Activated CD8-positive, alpha-beta memory T cell treated with anti-CD3 and anti-CD28 coated beads, Interleukin-2, amount 50 U/mL, for 48 hours (primary cell): Measurements from ENCODE around the gene SLC19A2.
"Not testable (repeated sequence)": the region's sequence is repeated elsewhere in the genome, so short reads cannot be mapped to it uniquely, and the experiment has no call there.

Source experiments
- DNase-seq: peaks from one replicate; pipeline ENCODE4 v3.0.0-alpha.2; 2020

Gene SLC19A2

DNA sequence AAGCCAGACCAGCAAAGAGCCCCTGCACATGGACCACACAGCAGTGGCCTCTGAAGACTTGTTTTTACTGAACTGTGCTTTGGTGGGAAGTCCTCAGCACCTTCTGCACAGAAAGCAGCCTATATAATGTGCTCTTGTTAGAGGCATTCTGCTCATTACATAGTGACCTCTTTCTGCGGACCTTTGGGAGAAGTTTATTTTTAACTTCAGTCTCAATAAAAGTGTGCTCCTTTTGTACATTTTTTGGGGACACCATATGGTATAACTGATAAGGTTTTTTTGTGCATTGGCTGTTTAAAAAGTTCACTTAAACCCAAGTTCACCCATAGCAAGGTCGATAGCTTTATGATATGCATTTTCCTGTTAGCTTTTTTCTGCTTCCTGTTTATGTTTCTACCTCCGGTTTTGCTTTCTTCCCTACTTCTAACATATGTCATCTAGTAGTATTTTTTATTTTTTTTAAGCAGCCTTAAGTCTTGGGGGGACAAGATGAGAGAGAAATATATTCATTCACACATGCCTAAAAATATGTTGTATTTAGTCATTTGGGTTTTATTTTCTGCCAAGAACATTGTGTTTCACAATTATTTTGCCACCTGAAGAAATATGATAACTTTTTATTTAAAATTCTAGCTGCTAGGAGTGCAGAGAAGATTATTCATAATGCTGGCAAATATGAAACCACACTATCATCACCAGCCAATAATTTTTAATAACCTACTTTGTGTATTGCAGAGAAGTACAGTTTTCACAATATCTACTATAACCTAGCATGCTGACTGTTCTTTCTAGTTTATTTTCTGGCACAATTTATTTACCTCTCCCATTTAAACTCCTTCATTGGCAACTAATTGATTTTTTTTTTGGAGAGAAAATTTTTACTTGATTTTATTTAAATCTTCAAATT, 22.9 kb upstream of the SLC19A2 start:
- no peak for DNase-seq

DNA sequence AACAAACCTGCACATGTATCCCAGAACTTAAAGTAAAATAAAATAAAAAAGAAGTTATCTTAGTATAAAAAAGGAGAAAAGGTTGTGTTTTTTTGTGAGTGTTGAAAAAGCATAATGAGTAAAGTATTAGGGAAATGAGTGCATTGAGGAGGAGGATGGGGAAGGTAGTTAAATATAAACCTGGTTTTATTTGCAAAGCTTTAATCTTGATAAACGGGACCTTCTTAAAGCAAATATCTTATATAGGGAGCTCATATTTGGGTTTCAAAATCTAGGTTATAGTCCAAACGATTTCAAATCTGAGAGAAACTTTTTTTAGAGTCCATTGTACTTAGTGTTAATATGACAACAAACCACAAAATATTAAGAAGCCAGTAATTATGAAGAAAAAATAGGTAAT, 21.7 kb upstream of the SLC19A2 start:
- no peak for DNase-seq

DNA sequence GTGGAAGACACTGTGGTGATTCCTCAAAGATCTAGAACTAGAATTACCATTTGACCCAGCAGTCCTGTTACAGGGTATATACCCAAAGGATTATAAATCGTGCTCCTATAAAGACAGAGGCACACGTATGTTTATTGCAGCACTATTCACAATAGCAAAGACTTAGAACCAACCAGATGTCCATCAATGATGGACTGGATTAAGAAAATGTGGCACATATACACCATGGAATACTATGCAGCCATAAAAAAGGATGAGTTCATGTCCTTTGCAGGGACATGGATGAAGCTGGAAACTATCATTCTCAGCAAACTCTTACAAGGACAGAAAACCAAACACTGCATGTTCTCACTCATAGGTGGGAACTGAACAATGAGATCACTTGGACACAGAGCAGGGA, 17.9 kb upstream of the SLC19A2 start:
- not testable (repeated sequence) for DNase-seq

DNA sequence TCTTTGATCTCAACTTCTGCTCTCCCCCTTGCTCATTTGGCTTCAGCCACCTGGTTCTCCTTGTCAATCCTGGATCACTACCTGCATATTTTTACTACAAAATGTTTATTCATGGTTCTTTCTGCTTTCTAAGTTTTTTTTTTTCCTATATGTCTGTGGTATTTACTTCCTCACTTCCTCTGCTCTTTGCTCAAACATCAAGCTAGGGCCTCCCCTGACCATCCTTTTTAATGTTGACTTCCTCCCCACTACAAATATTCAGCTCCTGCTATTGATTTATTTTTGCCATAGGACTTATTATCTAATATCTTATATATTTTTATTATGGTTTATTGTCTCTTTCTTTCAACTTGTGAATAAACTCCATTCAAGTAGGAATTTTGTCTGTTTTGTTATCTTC, 14.1 kb upstream of the SLC19A2 start:
- DNase-seq, result no peak

DNA sequence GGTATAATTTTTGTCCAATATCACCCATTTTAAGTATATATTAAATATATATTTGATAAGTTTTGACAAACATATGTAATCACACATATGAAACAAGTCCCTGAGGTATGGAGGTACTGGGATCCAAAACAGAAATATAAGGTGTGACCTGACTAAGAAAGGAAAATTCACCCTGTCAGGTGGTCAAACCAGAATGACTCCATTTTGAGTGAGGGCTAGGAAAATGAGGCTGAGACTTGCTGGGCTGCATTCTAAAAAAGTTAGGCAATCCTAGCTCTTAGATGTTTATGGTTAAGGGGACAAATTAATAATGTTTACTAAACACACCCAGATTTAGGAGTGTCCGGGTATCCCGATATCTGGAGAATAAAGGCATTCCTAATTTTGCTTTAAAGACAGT, 11.6 kb upstream of the SLC19A2 start:
- DNase-seq, result no peak

DNA sequence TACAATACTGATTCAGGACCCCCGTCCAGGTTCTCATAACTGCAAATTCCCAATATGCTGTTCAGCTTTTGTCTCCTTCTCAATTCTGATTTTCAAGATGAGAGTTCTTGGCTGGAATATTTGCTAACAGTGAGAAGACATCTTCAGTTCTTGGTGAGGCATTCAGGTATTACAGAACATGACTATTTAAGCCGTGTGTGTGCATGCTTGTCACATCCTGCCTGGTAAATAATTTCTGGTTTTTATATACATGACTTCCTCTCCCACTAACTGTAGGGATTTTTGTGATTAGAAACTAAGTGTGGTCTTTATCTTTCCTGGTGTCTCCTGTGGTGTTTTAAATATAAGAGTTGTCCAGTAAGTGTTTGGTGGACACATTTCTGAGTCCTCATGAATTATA, 10.2 kb upstream of the SLC19A2 start:
- DNase-seq, result no peak

DNA sequence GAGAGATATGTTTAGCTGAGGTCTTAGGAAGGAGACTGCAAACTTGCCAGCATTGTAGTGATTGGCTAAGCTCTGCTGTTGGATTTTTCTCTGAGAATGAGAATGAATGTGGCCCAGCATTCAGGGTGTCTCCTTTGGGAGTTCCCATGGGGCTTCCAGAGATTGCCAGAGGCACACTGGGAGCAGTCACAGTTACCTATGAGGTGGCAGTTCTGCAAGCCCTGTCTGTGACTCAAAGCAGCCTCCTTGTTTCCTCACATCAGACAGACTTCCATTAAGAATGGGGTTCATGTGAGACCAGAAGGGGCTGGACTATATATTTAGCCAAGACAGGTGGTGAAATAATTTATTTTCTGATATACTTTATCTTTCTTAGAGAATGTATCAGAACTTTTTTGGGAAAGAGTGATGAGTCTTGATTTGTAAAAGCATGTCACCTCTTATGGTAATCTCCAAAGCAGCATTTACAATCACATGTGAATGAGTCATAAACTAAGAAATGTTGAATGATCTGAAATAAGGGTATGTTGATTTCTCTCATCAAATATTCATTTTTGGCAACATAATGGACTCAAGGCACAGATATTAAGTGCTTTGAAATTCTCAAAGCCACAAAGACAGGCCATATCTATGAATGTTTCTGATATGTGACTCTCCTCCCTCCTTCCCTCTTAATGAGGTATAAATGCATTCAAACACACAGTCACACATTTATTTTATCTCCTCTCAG, 9.5 kb upstream of the SLC19A2 start:
- DNase-seq, result no peak

DNA sequence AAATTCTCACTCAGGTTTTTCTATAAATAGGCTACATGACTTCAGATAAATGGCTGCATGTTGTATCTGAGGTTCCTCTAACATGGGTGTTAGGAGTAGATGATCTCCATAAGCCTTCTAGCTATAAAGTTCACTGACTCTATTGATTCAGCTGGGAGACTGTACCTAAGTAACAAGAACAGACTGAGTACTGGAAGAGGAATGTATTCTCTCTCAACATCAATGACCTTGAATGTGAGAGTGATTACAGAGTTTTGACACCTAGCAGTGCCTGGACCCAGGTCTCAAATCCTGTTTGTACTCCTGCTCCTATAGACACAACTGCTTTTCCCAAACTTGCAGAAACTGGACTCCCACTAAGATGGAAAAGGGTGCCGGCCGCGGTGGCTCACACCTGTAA, 8.6 kb upstream of the SLC19A2 start:
- no peak for DNase-seq

DNA sequence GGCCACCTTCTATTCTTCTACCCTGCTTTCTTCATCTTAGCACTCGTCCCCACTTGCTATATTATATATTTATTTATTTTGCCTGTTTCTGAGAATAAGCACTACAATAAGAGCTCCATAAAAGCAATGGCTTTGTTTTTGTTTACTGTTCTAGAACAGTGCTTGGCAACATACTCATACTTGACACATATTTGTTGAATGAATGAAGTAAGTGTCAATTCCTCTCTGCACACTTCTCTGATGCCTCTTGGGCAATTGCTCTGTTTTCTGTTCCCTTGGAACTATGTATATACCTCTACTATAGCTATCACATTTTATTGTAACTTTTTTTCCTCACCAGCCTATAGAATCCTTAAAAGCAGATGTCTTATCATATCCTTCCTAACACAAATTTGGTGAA, 7.5 kb upstream of the SLC19A2 start:
- DNase-seq, result no peak

DNA sequence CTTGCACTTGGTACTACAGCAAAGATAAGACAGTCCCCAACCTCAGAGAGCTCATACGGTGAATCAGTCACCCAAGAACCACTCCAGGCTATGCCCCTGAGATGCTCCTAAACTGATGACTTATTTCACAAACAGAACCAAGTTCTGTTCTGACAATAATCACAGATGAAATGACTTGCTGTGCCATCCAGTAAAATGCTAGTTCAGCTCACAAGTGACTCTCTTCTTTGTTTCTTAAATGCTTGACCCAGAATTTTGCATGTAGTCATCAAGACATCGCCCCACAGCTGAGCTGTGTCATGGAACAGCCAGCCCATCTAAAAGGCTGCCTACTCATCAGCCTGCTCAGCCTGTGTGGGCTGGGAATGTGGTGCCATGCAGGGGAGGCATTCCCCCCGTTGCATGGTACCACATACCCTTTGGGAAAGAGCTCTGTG, 6.1 kb upstream of the SLC19A2 start:
- peak; percentile 69 for DNase-seq

DNA sequence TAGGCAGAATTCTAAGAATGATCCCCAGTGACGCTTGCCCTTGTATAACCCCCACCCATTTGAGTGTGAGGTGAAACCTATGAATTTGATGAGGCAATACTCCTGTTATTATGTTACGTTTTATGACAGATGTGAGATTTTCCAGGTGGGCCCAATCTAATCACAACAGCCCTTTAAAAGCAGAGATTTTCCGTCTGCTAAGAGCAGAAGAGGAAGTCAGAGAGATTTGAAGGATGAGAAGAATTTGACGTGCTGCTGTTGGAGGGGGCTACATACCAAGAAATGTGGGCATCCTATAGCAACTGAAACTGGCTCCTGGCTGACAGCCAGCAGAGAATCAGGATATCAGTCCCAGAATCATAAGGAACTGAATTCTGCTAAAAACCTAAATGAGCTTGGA, 2.4 kb upstream of the SLC19A2 start:
- no peak for DNase-seq

DNA sequence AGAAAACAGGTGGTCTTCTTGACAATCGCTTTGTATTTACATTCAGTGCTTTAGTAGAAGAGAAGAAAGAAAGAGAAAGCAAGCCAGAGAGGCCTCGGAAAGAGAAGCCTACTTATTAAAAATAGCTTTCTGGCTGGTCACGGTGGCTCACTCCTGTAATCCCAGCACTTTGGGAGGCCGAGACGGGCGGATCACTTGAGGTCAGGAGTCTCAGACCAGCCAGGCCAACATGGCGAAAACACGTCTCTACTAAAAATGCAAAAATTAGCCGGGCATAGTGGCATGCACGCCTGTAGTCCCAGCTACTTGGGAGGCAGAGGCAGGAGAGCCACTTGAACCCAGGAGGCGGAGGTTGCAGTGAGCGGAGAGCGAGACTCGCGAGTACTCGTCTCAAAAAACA, 1.8 kb upstream of the SLC19A2 start:
- DNase-seq, result no peak

DNA sequence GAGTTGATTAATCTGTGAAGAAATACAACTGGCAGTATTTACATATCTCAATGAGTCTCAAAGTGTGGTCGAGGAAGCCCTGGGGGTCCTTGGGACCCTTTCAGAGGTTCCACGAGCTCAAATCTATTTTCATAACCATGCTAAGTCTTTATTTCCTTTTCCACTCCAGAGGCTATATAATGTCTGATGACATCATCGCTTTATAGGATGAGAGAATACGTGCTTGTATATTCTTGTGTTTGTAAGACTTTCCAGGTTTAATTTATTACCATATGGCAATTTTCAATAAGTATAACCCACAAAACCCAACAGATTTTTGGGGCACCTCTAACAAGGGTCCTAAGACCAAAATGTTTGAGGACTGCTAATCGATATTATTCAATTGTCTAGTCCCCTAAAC, 1.4 kb upstream of the SLC19A2 start:
- DNase-seq, result no peak

DNA sequence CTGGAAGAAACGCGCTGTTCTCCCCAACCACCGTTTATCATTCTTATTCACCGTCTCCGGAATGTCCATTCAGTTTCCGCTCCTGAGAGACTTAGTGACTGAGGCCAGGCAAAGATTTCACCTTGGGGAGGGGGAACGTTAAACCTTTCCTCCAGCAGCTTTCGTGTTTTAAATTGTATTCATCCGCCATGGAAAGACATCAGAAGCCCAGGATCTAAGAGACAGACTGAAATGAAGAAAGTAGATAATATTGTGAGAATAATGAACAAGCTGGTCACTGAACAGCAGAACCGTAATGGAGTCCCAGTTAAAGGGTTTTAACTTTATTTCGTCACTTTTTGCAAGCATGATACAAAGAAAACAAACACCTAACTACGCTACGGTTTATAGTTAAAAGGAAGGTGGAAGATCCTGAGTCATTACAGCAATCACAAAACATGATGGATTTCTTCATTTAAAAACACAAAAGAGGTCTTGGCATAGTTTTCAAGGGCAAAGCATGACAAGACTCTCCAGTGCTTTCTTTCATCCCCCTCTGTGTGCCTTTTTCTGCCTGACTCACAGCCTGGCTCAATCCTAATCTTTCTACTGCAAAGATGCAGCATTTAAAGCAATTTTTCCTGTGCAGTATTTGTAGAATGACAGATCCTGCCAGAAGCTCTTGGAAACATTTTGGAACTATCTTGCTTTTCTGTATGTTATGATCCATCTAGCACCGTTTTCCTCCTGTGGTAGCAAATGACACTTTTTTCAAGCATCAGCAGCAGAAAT, 722 bp upstream of the SLC19A2 start:
- no peak for DNase-seq

DNA sequence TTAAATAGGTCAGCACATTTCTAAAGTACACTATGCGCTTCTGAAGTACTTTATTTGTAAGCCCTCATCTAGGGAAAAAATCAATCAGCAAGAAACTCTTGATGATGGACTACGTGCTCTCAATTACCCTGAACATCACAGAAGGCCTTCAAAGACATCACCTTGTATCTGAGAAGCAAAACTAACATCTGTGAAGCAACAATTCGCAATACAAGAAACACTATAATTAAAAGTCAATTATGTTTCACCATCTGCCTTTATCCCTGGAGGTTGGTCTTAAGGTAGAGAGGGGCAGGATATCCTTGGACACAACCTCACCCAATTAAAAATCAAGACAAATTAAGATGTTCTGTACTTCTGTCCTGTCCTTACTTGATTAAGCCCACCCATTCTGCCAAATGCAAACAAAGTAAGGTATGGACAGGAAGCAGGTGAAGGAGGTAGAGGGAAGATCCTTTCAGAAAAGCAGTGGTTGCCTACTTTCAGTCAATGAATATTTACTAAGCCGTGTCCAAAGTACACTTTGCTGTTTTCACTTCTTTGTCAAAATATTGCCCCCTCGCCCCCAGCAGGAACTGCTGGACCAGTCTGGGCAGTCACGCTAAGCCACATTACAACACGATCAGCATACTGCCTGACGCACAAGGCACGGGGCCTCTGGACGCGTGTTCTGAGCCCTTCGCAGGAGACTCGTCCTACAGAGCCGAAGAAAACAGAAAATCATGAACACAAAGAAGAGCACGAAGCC, 887 bp downstream of the SLC19A2 start:
- no peak for DNase-seq

DNA sequence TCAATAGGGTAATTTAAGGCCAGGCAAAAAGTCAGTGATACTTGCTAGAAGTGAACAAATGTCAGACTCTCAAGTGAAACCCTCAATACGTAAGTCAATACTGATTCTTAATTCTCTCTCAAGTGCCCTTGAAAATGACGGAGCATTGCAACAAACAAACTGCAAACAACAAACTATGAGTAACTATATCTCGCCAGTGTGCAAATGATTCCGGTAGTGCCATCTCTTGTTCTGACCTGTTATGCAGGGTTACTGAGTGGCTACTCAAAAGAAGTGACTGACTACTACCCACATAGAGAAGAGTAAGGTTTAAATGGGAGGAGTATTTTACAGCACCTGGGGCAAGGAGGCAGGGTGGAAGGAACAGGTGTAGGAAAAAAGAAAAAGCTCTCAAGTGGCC, 1.6 kb downstream of the SLC19A2 start:
- DNase-seq, result no peak

DNA sequence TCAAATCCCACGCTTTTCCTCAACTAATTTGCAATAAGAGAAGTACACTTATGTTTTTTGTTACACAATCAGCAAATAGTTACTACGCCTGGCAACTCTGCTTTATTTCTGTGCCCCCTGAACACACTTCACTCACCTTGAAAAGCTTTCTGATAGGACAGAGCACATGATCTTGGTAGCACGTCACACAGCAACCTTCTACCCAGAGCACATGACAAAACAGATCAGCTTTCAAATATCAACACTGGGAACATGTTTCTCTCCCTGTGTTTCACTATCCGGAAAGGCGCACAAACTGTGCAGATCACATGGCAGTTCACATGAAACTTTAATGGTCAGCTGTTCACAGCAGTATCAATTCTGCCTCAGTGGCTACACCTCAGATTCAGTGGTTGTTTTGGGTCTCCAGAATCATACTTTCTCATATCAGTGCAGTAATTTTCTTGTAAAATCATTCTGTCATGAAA, 2.2 kb downstream of the SLC19A2 start:
- no peak for DNase-seq

DNA sequence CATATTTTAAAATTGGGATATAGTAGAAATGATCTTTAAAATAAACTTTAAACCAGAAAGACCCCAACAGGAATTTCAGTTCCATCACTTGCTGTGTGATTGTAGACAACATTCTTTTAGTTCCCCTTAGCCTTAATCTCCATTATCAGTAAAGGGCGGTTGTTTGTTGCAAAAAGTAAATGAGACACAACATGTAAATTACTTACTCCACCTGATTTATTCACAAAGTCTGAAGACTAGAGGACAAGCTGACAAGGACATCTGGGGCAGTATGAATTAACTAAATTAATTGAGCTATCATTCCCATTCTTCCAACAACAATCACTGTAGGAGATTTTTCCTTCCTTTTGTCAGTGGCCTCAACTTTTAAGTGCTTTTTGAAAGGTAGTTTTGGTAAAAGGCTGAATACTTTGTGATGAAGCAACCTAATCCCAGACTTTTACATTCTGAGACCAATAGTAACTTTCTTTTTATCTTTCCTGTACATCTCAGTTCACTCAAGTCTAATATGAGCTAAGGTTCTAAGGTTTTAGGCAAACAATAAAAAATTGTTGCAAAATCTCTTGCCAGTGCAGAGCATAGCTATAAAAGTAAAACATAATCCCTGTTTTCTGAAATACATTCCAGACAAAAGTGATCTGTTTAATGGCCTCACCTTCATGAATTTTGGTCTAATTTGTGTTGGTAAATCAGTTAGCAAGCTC, 6.2 kb downstream of the SLC19A2 start:
- no peak for DNase-seq

DNA sequence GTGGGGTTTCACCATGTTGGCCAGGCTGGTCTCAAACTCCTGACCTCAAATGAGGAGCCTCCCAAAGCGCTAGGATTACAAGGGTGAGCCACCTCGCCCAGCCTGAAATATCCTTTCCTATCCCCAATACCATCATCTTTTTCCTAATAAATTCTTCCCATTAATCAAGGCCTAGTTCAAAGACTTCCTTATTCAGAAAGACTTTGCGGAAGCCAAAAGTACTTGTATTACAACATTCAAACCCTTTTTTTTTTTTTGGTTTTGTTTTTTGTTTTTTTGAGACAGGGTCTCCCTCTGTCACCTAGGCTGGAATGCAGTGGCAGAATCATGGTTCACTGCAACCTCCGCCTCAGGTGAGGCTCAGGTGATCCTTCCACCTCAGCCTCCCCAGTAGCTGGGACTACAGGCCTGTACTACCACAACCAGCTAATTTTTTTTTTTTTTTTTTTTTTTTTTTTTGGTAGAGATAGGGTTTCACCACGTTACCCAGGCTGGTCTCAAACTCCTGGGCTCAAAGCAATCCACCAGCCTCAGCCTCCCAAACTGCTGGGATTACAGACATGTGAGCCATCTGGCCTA, 7.6 kb downstream of the SLC19A2 start:
- no peak for DNase-seq

DNA sequence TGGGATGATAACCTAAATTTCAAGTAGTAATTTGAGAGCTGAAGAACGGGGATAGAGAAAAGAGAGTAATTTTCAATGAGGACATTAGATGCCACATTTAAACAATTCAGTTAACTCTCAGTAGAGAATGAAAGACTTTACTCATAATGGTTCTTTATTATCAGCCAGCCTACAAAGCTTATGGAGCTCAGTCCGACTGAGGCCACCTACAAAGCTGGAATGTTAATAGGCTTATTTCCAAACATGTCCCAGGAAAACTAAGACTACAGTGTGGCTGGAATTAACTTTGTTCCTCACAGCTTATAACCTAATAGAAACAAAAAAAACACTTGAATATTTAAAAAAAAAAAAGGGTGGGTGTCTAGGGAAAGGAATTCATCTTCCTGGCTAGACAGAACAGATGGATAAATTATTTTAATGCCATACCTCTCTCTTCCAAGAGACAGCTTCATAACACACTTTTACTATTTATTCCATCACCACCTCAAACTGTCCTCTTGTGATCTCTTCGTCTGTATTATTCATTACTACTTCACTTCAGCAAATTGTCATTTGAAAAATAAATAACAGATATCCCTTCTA, 9.8 kb downstream of the SLC19A2 start:
- no peak for DNase-seq

DNA sequence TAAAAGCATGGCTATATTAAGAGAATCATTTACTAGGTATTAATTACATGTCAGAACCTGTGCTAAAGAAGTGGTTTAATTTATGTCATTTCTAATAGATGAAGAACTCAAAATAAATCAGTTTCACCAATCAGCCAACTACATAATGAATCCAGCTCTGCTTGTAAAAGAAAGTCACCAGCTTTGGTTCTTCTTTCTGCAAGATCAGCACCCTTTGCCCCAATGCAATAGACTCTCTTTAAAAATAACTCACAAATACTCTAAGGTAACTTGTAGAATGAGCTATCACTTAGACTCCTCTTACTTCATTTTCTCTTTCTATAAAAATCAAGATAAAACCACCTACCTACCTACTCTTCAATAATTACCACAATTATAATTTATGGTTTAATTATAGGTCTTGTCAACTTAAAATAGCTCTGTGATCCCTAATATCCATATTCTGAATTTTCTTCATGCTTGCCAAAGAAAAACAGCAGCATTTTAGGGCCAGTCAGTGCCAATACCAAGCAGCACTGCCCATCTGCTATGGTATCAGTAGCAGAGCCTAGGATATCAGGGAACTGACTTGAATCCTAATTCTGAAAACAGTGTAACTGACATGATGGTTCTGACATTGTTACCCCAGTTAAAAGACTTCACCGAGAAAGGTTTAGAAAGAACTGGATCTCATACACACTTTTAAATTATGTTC, 11.3 kb downstream of the SLC19A2 start:
- no peak for DNase-seq
